NT2/D1 (cell line): ENCODE results near the gene REPIN1.

Experiments
- DNase-seq: peaks from one replicate; pipeline ENCODE4 v3.0.0-alpha.2; 2011; ENCODE audit warnings: low read depth, low spot score
- H3K27me3 ChIP-seq: 2 replicates; pipeline ENCODE4 v1.6.0; 2011; ENCODE audit warnings: mild to moderate bottlenecking; ENCODE audit not compliant: insufficient read length, insufficient read depth
- H3K36me3 ChIP-seq: 2 replicates; pipeline ENCODE4 v1.6.1; 2011; ENCODE audit warnings: mild to moderate bottlenecking, low read length, mixed read lengths; ENCODE audit not compliant: insufficient read depth, insufficient read length
- H3K4me1 ChIP-seq: 2 replicates; pipeline ENCODE4 v1.5.1; 2011; ENCODE audit not compliant: insufficient read depth, insufficient read length
- H3K4me3 ChIP-seq: 2 replicates; pipeline ENCODE4 v1.5.1; 2011; ENCODE audit warnings: low read depth; ENCODE audit not compliant: insufficient read length
- H3K9ac ChIP-seq: 2 replicates; pipeline ENCODE4 v1.6.0; 2011; ENCODE audit warnings: low read depth; ENCODE audit not compliant: insufficient read length
- H3K9me3 ChIP-seq: 2 replicates; pipeline ENCODE4 v1.5.1; 2011; ENCODE audit warnings: mild to moderate bottlenecking, low read length; ENCODE audit not compliant: insufficient read depth
- SUZ12 ChIP-seq: IDR thresholded peaks from 2 replicates; pipeline ENCODE4 v1.6.1; 2011; ENCODE audit not compliant: insufficient read length, insufficient read depth; ENCODE audit errors: extremely low read depth
- YY1 ChIP-seq: IDR thresholded peaks from 2 replicates; pipeline ENCODE4 v1.6.1; 2011; ENCODE audit not compliant: insufficient read length, insufficient read depth
- ZNF274 ChIP-seq: IDR thresholded peaks from 2 replicates; pipeline ENCODE4 v1.6.1; 2011; ENCODE audit warnings: mild to moderate bottlenecking, low read depth, low read length

REPIN1 gene

GRCh38 chr7:150378115-150378852, 9.7 kb downstream of the REPIN1 start:
- peaks cover 21% of the 10 kb centered on the region for H3K36me3 ChIP-seq
- TF ChIP-seq SUZ12 (no peak), ZNF274 (no peak), YY1 (no peak)
- peak; percentile 95 for DNase-seq
- no peaks in the 10 kb centered on the region for H3K27me3 ChIP-seq
- H3K9me3 ChIP-seq = no peaks in the 10 kb centered on the region
- peak overlapping the region; percentile 96 for H3K9ac ChIP-seq
- peaks cover 15% of the 10 kb centered on the region for H3K4me1 ChIP-seq
- H3K4me3 ChIP-seq = peak overlapping the region; percentile 70

- DNase-seq = peak; percentile 96
- Histone ChIP-seq H3K27me3 (no peaks in the 10 kb centered on the region), H3K36me3 (peaks cover 14% of the 10 kb centered on the region), H3K4me3 (peak within 1 kb of the TSS; percentile 85), H3K4me1 (peaks cover 17% of the 10 kb centered on the region), H3K9ac (peak within 1 kb of the TSS; percentile 96), H3K9me3 (no peaks in the 10 kb centered on the region)
- TF ChIP-seq YY1 = no peak
- no peak for TF ChIP-seq ZNF274
- no peak for TF ChIP-seq SUZ12
These were observed 10.3 kb downstream of the REPIN1 start, which contains the start of gene ZNF775 for GRCh38 chr7:150378853-150379440. TSS of gene ZNF775 (plus strand) at chr7:150379330. CDS start at chr7:150388471, 9,141 bp downstream.

- peak overlapping the region; percentile 85 for H3K4me3 ChIP-seq
- peaks cover 20% of the 10 kb centered on the region for H3K4me1 ChIP-seq
- H3K9me3 ChIP-seq = no peaks in the 10 kb centered on the region
- H3K27me3 ChIP-seq = no peaks in the 10 kb centered on the region
- H3K9ac ChIP-seq = peak overlapping the region; percentile 94
- peaks cover 7% of the 10 kb centered on the region for H3K36me3 ChIP-seq
- no peak for DNase-seq
- no peak for TF ChIP-seq YY1
- TF ChIP-seq SUZ12 = no peak
- TF ChIP-seq ZNF274 = no peak
These were observed 11.1 kb downstream of the REPIN1 start for GRCh38 chr7:150379441-150380379.

- no peak for TF ChIP-seq SUZ12
- no peak for TF ChIP-seq ZNF274
- TF ChIP-seq YY1 = no peak
- peaks cover 25% of the 10 kb centered on the region for H3K4me1 ChIP-seq
- peaks cover 8% of the 10 kb centered on the region for H3K36me3 ChIP-seq
- no peaks in the 10 kb centered on the region for H3K9me3 ChIP-seq
- H3K27me3 ChIP-seq = no peaks in the 10 kb centered on the region
- H3K9ac ChIP-seq = peak overlapping the region; percentile 94
- no peak for DNase-seq
- peak overlapping the region; percentile 85 for H3K4me3 ChIP-seq
These were observed 11.8 kb downstream of the REPIN1 start for GRCh38 chr7:150380463-150380862.

GRCh38 chr7:150381096-150381495, 12.5 kb downstream of the REPIN1 start:
- Histone ChIP-seq H3K4me3 (no peak overlapping the region), H3K27me3 (no peaks in the 10 kb centered on the region), H3K4me1 (peaks cover 26% of the 10 kb centered on the region), H3K9me3 (no peaks in the 10 kb centered on the region), H3K9ac (peak overlapping the region; percentile 94), H3K36me3 (peaks cover 5% of the 10 kb centered on the region)
- no peak for TF ChIP-seq ZNF274
- TF ChIP-seq SUZ12 = no peak
- TF ChIP-seq YY1 = no peak
- DNase-seq = no peak

GRCh38 chr7:150381785-150382122, 13.1 kb downstream of the REPIN1 start:
- no peak overlapping the region for H3K9ac ChIP-seq

More at GRCh38 chr7:150381785-150382122, 13.1 kb downstream of the REPIN1 start:
- no peaks in the 10 kb centered on the region for H3K27me3 ChIP-seq
- H3K36me3 ChIP-seq = peaks cover 7% of the 10 kb centered on the region
- TF ChIP-seq SUZ12 (no peak), YY1 (no peak), ZNF274 (no peak)
- no peak for DNase-seq
- H3K4me1 ChIP-seq = peaks cover 31% of the 10 kb centered on the region
- no peak overlapping the region for H3K4me3 ChIP-seq
- H3K9me3 ChIP-seq = no peaks in the 10 kb centered on the region
